GM23338 (cell line): ENCODE measurements around the gene NDUFA13.

Experiments used
- CREB1 ChIP-seq: fragments of 250-450 bp; sonication (Bioruptor Pico); IDR thresholded peaks from 2 replicates; pipeline ENCODE4 v1.5.0; 2020; ENCODE audit warnings: low read depth, mild to moderate bottlenecking, moderate library complexity
- EZH2 ChIP-seq: fragments of 200-600 bp; sonication (generic); IDR thresholded peaks from one replicate; pipeline ENCODE4 v1.8.0; 2017; ENCODE audit warnings: antibody characterized with exemption, mild to moderate bottlenecking, low read depth; ENCODE audit not compliant: unreplicated experiment
- EZH2phosphoT487 ChIP-seq: fragments of 200-600 bp; sonication (generic); IDR thresholded peaks from one replicate; pipeline ENCODE4 v1.8.1; 2018; ENCODE audit warnings: antibody characterized with exemption; ENCODE audit not compliant: unreplicated experiment
- POLR2AphosphoS5 ChIP-seq: IDR thresholded peaks from 2 replicates; pipeline ENCODE4 v1.6.1; 2016; ENCODE audit warnings: antibody characterized with exemption, low read depth
- ZNF114 ChIP-seq: fragments of 250-450 bp; sonication (Bioruptor Pico); IDR thresholded peaks from 2 replicates; pipeline ENCODE4 v1.5.0; 2020; ENCODE audit warnings: mild to moderate bottlenecking, moderate library complexity
- TF ChIP-seq, protein P1 (sequence below), 2 experiments: fragments of 200-600 bp in 1 of 2; sonication (generic) in 1 of 2; conservative IDR thresholded peaks; 2 replicates each; pipeline versions ENCODE4 v1.5.1 to v1.6.1; 2016 to 2017; ENCODE audit warnings: antibody characterized with exemption in 2 of 2, low read depth in 2 of 2, mild to moderate bottlenecking in 2 of 2, moderate library complexity in 1 of 2

DNA sequence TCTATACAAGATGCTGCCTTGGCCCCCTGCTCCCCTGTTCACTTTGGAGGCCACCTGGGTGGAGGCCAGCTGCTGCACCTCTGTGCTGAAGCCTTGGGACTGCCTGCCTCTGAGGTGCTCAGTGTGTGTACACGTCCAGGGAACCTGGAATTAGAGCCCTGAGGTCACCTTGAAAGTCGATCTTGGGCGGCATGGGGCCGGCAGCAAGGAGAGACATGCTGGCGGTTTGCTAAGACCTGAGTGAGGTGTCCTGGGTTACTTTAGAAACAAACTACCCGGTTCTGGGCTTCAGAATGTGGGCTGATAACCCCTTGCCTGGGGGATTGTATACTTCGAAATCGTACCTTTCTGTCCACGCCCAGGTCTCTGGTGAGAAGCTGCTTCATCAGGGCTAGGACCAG lies 26.2 kb upstream of the NDUFA13 start:
- TF ChIP-seq EZH2phosphoT487 (no peak), POLR2AphosphoS5 (no peak), CREB1 (CRISPR knock-in tag) (no peak), ZNF114 (no peak), EZH2 (no peak)
- TF ChIP-seq, protein P1, sequence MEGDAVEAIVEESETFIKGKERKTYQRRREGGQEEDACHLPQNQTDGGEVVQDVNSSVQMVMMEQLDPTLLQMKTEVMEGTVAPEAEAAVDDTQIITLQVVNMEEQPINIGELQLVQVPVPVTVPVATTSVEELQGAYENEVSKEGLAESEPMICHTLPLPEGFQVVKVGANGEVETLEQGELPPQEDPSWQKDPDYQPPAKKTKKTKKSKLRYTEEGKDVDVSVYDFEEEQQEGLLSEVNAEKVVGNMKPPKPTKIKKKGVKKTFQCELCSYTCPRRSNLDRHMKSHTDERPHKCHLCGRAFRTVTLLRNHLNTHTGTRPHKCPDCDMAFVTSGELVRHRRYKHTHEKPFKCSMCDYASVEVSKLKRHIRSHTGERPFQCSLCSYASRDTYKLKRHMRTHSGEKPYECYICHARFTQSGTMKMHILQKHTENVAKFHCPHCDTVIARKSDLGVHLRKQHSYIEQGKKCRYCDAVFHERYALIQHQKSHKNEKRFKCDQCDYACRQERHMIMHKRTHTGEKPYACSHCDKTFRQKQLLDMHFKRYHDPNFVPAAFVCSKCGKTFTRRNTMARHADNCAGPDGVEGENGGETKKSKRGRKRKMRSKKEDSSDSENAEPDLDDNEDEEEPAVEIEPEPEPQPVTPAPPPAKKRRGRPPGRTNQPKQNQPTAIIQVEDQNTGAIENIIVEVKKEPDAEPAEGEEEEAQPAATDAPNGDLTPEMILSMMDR (conservative IDR thresholded peaks at IDR 0.05; ENCODE audit: low read depth in 2 of 2): no peak
